CD14-positive monocyte (primary cell): ENCODE data around the gene TP53I3. TPM values are rescaled to one million over a fixed set of nuclear protein-coding genes. Genes with fewer than 3 reads are reported as not detected.

Experiments
- DNase-seq, 3 donors: peaks; one replicate each; pipeline ENCODE4 v3.0.0-alpha.2; 2011 to 2022
- H2AFZ ChIP-seq: 2 replicates; pipeline ENCODE4 v1.6.0; 2012; ENCODE audit warnings: mild to moderate bottlenecking, low read depth, low read length, inconsistent platforms; ENCODE audit not compliant: insufficient read depth, poor library complexity, severe bottlenecking
- H3K27ac ChIP-seq, 2 donors: 1 replicate in 1 of 2; 2 replicates in 1 of 2; pipeline ENCODE4 v1.5.1; 2012 to 2013; ENCODE audit warnings: low read length in 2 of 2, control low read depth in 1 of 2, inconsistent platforms in 1 of 2, low read depth in 1 of 2, mild to moderate bottlenecking in 1 of 2
- H3K27me3 ChIP-seq, 2 donors: one replicate each; pipeline versions ENCODE4 v1.6.0 to v1.6.1; 2011 to 2013; ENCODE audit warnings: low read length in 2 of 2; ENCODE audit not compliant: control insufficient read depth in 2 of 2, insufficient read depth in 2 of 2
- H3K36me3 ChIP-seq, 2 donors: replicated peaks in 1 of 2; 1 replicate in 1 of 2; 2 replicates in 1 of 2; pipeline versions ENCODE4 v1.5.1 to v1.6.1; 2012 to 2013; ENCODE audit warnings: low read length in 2 of 2, control low read depth in 1 of 2, inconsistent platforms in 1 of 2, mild to moderate bottlenecking in 1 of 2; ENCODE audit not compliant: insufficient read depth in 2 of 2, control insufficient read depth in 1 of 2
- H3K4me1 ChIP-seq, 2 donors: 1 replicate in 1 of 2; 2 replicates in 1 of 2; pipeline versions ENCODE4 v1.5.1 to v1.6.1; 2012 to 2013; ENCODE audit warnings: low read length in 2 of 2, control low read depth in 1 of 2, inconsistent platforms in 1 of 2, mild to moderate bottlenecking in 1 of 2, moderate library complexity in 1 of 2; ENCODE audit not compliant: insufficient read depth in 2 of 2, control insufficient read depth in 1 of 2
- H3K4me2 ChIP-seq: replicated peaks from 2 replicates; pipeline ENCODE3; 2012; ENCODE audit warnings: low read length, moderate library complexity, mild to moderate bottlenecking; ENCODE audit not compliant: poor library complexity, severe bottlenecking; ENCODE audit errors: extremely low read depth
- H3K4me3 ChIP-seq, 3 experiments: fragments of 200-600 bp in 1 of 3; sonication (generic) in 1 of 3; replicated peaks in 1 of 3; 1 replicate in 2 of 3; 2 replicates in 1 of 3; pipeline ENCODE4 v1.5.1; 2011 to 2013; ENCODE audit warnings: low read length in 3 of 3, mild to moderate bottlenecking in 3 of 3, control low read depth in 2 of 3, low read depth in 2 of 3, inconsistent platforms in 1 of 3, moderate library complexity in 1 of 3
- H3K79me2 ChIP-seq: 2 replicates; pipeline ENCODE4 v1.6.0; 2012; ENCODE audit warnings: mild to moderate bottlenecking, control low read depth, inconsistent platforms, low read length, moderate library complexity; ENCODE audit not compliant: insufficient read depth
- H3K9ac ChIP-seq: 2 replicates; pipeline ENCODE4 v1.6.0; 2017; ENCODE audit warnings: low read length, mild to moderate bottlenecking; ENCODE audit not compliant: insufficient read depth, poor library complexity, severe bottlenecking
- H3K9me3 ChIP-seq, 2 donors: replicated peaks in 1 of 2; 1 replicate in 1 of 2; 2 replicates in 1 of 2; pipeline versions ENCODE4 v1.5.1 to v1.6.1; 2012 to 2013; ENCODE audit warnings: low read length in 2 of 2, control low read depth in 1 of 2; ENCODE audit not compliant: control insufficient read depth in 1 of 2, insufficient read depth in 1 of 2
- H4K20me1 ChIP-seq: 2 replicates; pipeline ENCODE4 v1.6.0; 2012; ENCODE audit warnings: mild to moderate bottlenecking, low read length, control low read depth, moderate library complexity; ENCODE audit not compliant: insufficient read depth
- H3K27ac Mint-ChIP-seq, 7 donors: one replicate each; pipeline ENCODE4 v1.8.0; 2020; ENCODE audit warnings: mild to moderate bottlenecking in 7 of 7, mixed read lengths in 7 of 7, moderate library complexity in 6 of 7, inconsistent platforms in 2 of 7
- H3K27me3 Mint-ChIP-seq, 3 donors: one replicate each; pipeline ENCODE4 v1.8.0; 2021 to 2022; ENCODE audit warnings: low read depth in 3 of 3, mild to moderate bottlenecking in 3 of 3, mixed read lengths in 3 of 3, moderate library complexity in 3 of 3, inconsistent platforms in 1 of 3
- H3K36me3 Mint-ChIP-seq, 2 donors: one replicate each; pipeline ENCODE4 v1.8.0; 2020; ENCODE audit warnings: mixed read lengths in 2 of 2, inconsistent platforms in 1 of 2, mild to moderate bottlenecking in 1 of 2
- H3K4me1 Mint-ChIP-seq: one replicate; pipeline ENCODE4 v1.8.0; 2020; ENCODE audit warnings: mild to moderate bottlenecking, mixed read lengths
- H3K4me3 Mint-ChIP-seq, 2 donors: one replicate each; pipeline ENCODE4 v1.8.0; 2020; ENCODE audit warnings: mild to moderate bottlenecking in 2 of 2, mixed read lengths in 2 of 2, moderate library complexity in 1 of 2
- H3K9me3 Mint-ChIP-seq, 7 donors: one replicate each; pipeline ENCODE4 v1.8.0; 2020 to 2022; ENCODE audit warnings: mixed read lengths in 7 of 7, mild to moderate bottlenecking in 6 of 7, moderate library complexity in 6 of 7, inconsistent platforms in 2 of 7
- WGBS: methylation state at CpG from one replicate; pipeline ENCODE4 v1.1.5; 2013; ENCODE audit warnings: missing lambda C conversion rate; ENCODE audit not compliant: insufficient coverage; 5-methylcytosine and 5-hydroxymethylcytosine counted together
- intact Hi-C, 2 donors: fragments of 100-400 bp; cut with micrococcal nuclease; formaldehyde crosslinking; loops; one replicate each; pipeline versions ENCODE4 v1.15.0 to v1.15.1; 2023
- polyA plus RNA-seq, 3 donors: library from polyadenylated mRNA; depleted of rRNA in 1 of 3; unstranded in 2 of 3; stranded (reverse) in 1 of 3; fragments of 300-500 nt in 2 of 3; fragments of >200 nt in 1 of 3; fragmentation: Illumina TruSeq in 2 of 3; gene quantifications; 1 replicate in 2 of 3; 2 replicates in 1 of 3; pipeline ENCODE4 v1.2.3, GENCODE V29; 2012 to 2021
- TF ChIP-seq, protein P1 (sequence below): fragments of 200-600 bp; IDR thresholded peaks from one replicate; pipeline ENCODE4 v1.8.0; 2022; ENCODE audit warnings: antibody characterized with exemption, mild to moderate bottlenecking

Gene TP53I3
- polyA plus RNA-seq, 3 donors, result 24.5 to 41.7 (median 34.9) TPM

GRCh38 chr2:24105816-24106215 lies 21.2 kb upstream of the TP53I3 start:
- peaks cover 17 to 41% of the 10 kb centered on the region in 2 donors for H3K36me3 Mint-ChIP-seq
- peaks cover 23 to 45% (median 36%) of the 10 kb centered on the region in 7 donors for H3K9me3 Mint-ChIP-seq
- intact Hi-C loops, result no loop called here
- Histone ChIP-seq H3K9me3 (peaks cover 6 to 22% of the 10 kb centered on the region in 2 donors), H3K27me3 (no peaks in the 10 kb centered on the region), H3K4me3 (no peak overlapping the region), H4K20me1 (no peaks in the 10 kb centered on the region), H3K79me2 (no peaks in the 10 kb centered on the region), H3K4me2 (no peak overlapping the region), H3K4me1 (no peaks in the 10 kb centered on the region), H3K27ac (no peak overlapping the region), H2AFZ (no peak overlapping the region), H3K36me3 (peaks cover 13 to 20% of the 10 kb centered on the region in 2 donors), H3K9ac (no peak overlapping the region)
- no peak for DNase-seq
- H3K27me3 Mint-ChIP-seq, result peaks cover 0 to 2% (median 0%) of the 10 kb centered on the region in 3 donors
- TF ChIP-seq, protein P1, sequence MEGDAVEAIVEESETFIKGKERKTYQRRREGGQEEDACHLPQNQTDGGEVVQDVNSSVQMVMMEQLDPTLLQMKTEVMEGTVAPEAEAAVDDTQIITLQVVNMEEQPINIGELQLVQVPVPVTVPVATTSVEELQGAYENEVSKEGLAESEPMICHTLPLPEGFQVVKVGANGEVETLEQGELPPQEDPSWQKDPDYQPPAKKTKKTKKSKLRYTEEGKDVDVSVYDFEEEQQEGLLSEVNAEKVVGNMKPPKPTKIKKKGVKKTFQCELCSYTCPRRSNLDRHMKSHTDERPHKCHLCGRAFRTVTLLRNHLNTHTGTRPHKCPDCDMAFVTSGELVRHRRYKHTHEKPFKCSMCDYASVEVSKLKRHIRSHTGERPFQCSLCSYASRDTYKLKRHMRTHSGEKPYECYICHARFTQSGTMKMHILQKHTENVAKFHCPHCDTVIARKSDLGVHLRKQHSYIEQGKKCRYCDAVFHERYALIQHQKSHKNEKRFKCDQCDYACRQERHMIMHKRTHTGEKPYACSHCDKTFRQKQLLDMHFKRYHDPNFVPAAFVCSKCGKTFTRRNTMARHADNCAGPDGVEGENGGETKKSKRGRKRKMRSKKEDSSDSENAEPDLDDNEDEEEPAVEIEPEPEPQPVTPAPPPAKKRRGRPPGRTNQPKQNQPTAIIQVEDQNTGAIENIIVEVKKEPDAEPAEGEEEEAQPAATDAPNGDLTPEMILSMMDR, result no peak
- H3K27ac Mint-ChIP-seq, result no peak overlapping the region
- no CpG with 5 or more reads among the region's 2 CpGs for WGBS
- H3K4me1 Mint-ChIP-seq, result no peaks in the 10 kb centered on the region
- H3K4me3 Mint-ChIP-seq, result no peak overlapping the region

GRCh38 chr2:24104906-24105305 lies 20.3 kb upstream of the TP53I3 start:
- peaks cover 23 to 49% (median 37%) of the 10 kb centered on the region in 7 donors for H3K9me3 Mint-ChIP-seq
- no peak overlapping the region for H3K4me2 ChIP-seq
- DNase-seq, result no peak
- H3K4me3 Mint-ChIP-seq, result no peak overlapping the region
- no peak overlapping the region for H3K27ac Mint-ChIP-seq
- no peaks in the 10 kb centered on the region for H3K79me2 ChIP-seq
- no peak overlapping the region for H3K9ac ChIP-seq
- no peak overlapping the region for H2AFZ ChIP-seq
- H3K27ac ChIP-seq, result no peak overlapping the region
- H3K4me3 ChIP-seq, result no peak overlapping the region
- H3K4me1 ChIP-seq, result no peaks in the 10 kb centered on the region
- H3K27me3 Mint-ChIP-seq, result peaks cover 0 to 2% (median 0%) of the 10 kb centered on the region in 3 donors
- intact Hi-C loops, result no loop called here
- no peaks in the 10 kb centered on the region for H3K27me3 ChIP-seq
- peaks cover 13 to 20% of the 10 kb centered on the region in 2 donors for H3K36me3 ChIP-seq
- H3K4me1 Mint-ChIP-seq, result no peaks in the 10 kb centered on the region
- TF ChIP-seq, protein P1, result no peak
- H3K9me3 ChIP-seq, result peaks cover 6 to 22% of the 10 kb centered on the region in 2 donors
- 87% methylated on average over 4 of the region's 4 CpGs for WGBS
- no peaks in the 10 kb centered on the region for H4K20me1 ChIP-seq
- H3K36me3 Mint-ChIP-seq, result peaks cover 19 to 45% of the 10 kb centered on the region in 2 donors
